ENCODE data around the gene SLC16A11. TPM values are rescaled to one million over a fixed set of nuclear protein-coding genes. Genes with fewer than 3 reads are reported as not detected.

The SLC16A11 gene
- total RNA-seq, 1 experiment from 2014 or later = 0.48 TPM

DNA sequence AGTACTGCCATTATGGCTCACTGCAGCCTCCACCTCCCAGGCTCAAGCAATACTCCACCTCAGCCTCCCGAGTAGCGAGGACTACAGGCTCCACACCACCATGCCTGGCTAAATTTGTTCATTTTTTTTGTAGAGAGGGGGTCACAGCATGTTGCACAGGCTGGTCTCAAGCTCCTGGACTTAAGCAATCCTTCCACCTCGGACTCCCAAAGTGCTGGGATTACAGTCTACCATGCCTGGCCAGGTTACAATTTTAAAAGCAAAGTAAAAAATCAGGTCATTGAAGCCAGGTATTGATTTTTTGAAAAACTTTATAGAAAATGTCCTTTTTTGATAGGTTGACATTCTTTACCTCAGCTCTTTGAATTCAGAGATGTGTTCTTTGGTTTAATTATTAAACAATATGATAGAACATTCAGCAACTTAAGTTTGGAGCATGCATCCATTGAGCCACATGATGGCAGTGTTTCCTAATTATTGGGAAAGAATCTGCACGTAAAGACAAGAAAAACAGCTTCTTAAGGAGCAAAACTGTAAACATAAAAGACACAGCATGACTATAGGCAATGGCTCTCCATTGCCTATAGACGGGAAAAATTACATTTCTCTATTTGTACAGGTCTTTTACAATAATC lies 1.7 kb upstream of the SLC16A11 start:
- no peak for ATAC-seq
- no peaks in the 10 kb centered on the region for H3K9me3 Mint-ChIP-seq
- H3K27me3 Mint-ChIP-seq (ENCODE audit: low read depth) = peaks cover 53% of the 10 kb centered on the region
- H3K27ac Mint-ChIP-seq = no peak overlapping the region
- H3K4me1 Mint-ChIP-seq = peaks cover 19% of the 10 kb centered on the region
- TF ChIP-seq MYBL2 (CRISPR knock-in tag; IDR thresholded peaks at IDR 0.05) (no peak), CTCF (IDR thresholded peaks at IDR 0.05) (peak; percentile 69)
- DNase-seq (ENCODE audit: low spot score) = no peak
- ChIA-PET POLR2A (interaction anchor here (0.5 to 0.6 kb wide), 2 partner anchors 10 to 95 kb away, joined by 3 to 9 read pairs; partner anchors contain the start of gene SLC16A13), CTCF (interaction anchor here (0.6 to 3.9 kb wide), 47 partner anchors 9 to 671 kb away, joined by 3 to 104 read pairs (median 4); partner anchors contain the start of genes ACADVL, ACAP1, ASGR1 and ASGR2)
- peak overlapping the region; percentile 80 for H3K4me3 Mint-ChIP-seq
- no peaks in the 10 kb centered on the region for H3K36me3 Mint-ChIP-seq

DNA sequence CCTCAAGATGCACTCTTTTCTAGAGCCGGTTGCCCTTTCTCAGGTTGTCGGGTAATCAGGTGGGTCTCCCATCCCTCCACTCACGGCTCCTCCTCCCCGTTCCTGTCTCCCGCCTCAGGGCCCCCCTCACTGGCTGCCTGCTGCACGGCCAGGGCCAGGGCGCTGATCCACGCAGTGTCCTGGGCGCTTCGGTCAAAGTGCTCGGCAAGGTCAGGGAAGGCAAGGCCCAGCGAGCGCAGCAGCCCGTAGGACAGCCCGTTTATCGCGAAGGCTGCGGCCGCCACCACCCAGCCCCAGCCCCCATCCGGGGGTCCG lies 753 bp downstream of the SLC16A11 start:
- peak; percentile 5 for ATAC-seq
- ChIA-PET CTCF (interaction anchor here (1.3 to 3.9 kb wide), 6 partner anchors 9 to 134 kb away, joined by 3 to 75 read pairs (median 13); no protein-coding TSS in a partner anchor), POLR2A (interaction anchor here (1.0 kb wide), 1 partner anchor 134 kb away, joined by 4 read pairs; no protein-coding TSS in a partner anchor)
- Mint-ChIP-seq H3K4me3 (peak overlapping the region; percentile 66), H3K4me1 (peaks cover 25% of the 10 kb centered on the region), H3K9me3 (no peaks in the 10 kb centered on the region), H3K36me3 (no peaks in the 10 kb centered on the region), H3K27me3 (ENCODE audit: low read depth) (peaks cover 57% of the 10 kb centered on the region), H3K27ac (no peak overlapping the region)
- peak; percentile 36 for DNase-seq (ENCODE audit: low spot score)
- TF ChIP-seq ZNF396 (CRISPR knock-in tag; IDR thresholded peaks at IDR 0.05; ENCODE audit: borderline replicate concordance) (no peak), CBFB (CRISPR knock-in tag; IDR thresholded peaks at IDR 0.05; ENCODE audit: low read depth) (no peak), ZNF423 (CRISPR knock-in tag; IDR thresholded peaks at IDR 0.05) (no peak), MAX (CRISPR knock-in tag; IDR thresholded peaks at IDR 0.05) (0 out of 2 replicates have a peak, but pooled peaks have one; percentile 43), AFF4 (CRISPR knock-in tag; IDR thresholded peaks at IDR 0.05; ENCODE audit: borderline replicate concordance) (no peak), GRHL2 (CRISPR knock-in tag; IDR thresholded peaks at IDR 0.05; ENCODE audit: insufficient replicate concordance, severe bottlenecking) (no peak), NFATC4 (CRISPR knock-in tag; IDR thresholded peaks at IDR 0.05) (no peak), TCF7 (CRISPR knock-in tag; IDR thresholded peaks at IDR 0.05; ENCODE audit: low read depth) (no peak), ESRRA (CRISPR knock-in tag; IDR thresholded peaks at IDR 0.05; ENCODE audit: borderline replicate concordance) (peak; percentile 38; the same call in 1 of the 2 replicates), FOXK1 (CRISPR knock-in tag; IDR thresholded peaks at IDR 0.05) (no peak), FOXP1 (CRISPR knock-in tag; IDR thresholded peaks at IDR 0.05; ENCODE audit: borderline replicate concordance) (no peak), ZNF232 (CRISPR knock-in tag; IDR thresholded peaks at IDR 0.05) (0 out of 2 replicates have a peak, but pooled peaks have one; percentile 3), ZNF317 (CRISPR knock-in tag; IDR thresholded peaks at IDR 0.05; ENCODE audit: borderline replicate concordance, low read depth) (no peak), ZNF512 (CRISPR knock-in tag; IDR thresholded peaks at IDR 0.05; ENCODE audit: borderline replicate concordance) (no peak), SP1 (CRISPR knock-in tag; conservative IDR thresholded peaks at IDR 0.05) (peak; percentile 10; the same call in 1 of the 2 replicates), GTF2I (CRISPR knock-in tag; conservative IDR thresholded peaks at IDR 0.05) (no peak), PRRX2 (CRISPR knock-in tag; IDR thresholded peaks at IDR 0.05) (no peak), TP53 (CRISPR knock-in tag; IDR thresholded peaks at IDR 0.05) (peak; percentile 23; the same call in 1 of the 2 replicates), ZNF416 (CRISPR knock-in tag; IDR thresholded peaks at IDR 0.05) (no peak), RELA (CRISPR knock-in tag; IDR thresholded peaks at IDR 0.05; ENCODE audit: borderline replicate concordance) (0 out of 2 replicates have a peak, but pooled peaks have one; percentile 18), CREM (CRISPR knock-in tag; IDR thresholded peaks at IDR 0.05) (0 out of 2 replicates have a peak, but pooled peaks have one; percentile 31), ETV6 (CRISPR knock-in tag; IDR thresholded peaks at IDR 0.05) (no peak)
- TF ChIP-seq, protein P1, sequence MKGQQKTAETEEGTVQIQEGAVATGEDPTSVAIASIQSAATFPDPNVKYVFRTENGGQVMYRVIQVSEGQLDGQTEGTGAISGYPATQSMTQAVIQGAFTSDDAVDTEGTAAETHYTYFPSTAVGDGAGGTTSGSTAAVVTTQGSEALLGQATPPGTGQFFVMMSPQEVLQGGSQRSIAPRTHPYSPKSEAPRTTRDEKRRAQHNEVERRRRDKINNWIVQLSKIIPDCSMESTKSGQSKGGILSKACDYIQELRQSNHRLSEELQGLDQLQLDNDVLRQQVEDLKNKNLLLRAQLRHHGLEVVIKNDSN (CRISPR knock-in tag; IDR thresholded peaks at IDR 0.05) = no peak
- TF ChIP-seq, protein P2, sequence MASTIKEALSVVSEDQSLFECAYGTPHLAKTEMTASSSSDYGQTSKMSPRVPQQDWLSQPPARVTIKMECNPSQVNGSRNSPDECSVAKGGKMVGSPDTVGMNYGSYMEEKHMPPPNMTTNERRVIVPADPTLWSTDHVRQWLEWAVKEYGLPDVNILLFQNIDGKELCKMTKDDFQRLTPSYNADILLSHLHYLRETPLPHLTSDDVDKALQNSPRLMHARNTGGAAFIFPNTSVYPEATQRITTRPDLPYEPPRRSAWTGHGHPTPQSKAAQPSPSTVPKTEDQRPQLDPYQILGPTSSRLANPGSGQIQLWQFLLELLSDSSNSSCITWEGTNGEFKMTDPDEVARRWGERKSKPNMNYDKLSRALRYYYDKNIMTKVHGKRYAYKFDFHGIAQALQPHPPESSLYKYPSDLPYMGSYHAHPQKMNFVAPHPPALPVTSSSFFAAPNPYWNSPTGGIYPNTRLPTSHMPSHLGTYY (CRISPR knock-in tag; IDR thresholded peaks at IDR 0.05) = no peak
